ENCODE results near the gene HNRNPAB.
"Not testable (repeated sequence)": the region's sequence is repeated elsewhere in the genome, so short reads cannot be mapped to it uniquely, and the experiment has no call there.

HNRNPAB gene

DNA sequence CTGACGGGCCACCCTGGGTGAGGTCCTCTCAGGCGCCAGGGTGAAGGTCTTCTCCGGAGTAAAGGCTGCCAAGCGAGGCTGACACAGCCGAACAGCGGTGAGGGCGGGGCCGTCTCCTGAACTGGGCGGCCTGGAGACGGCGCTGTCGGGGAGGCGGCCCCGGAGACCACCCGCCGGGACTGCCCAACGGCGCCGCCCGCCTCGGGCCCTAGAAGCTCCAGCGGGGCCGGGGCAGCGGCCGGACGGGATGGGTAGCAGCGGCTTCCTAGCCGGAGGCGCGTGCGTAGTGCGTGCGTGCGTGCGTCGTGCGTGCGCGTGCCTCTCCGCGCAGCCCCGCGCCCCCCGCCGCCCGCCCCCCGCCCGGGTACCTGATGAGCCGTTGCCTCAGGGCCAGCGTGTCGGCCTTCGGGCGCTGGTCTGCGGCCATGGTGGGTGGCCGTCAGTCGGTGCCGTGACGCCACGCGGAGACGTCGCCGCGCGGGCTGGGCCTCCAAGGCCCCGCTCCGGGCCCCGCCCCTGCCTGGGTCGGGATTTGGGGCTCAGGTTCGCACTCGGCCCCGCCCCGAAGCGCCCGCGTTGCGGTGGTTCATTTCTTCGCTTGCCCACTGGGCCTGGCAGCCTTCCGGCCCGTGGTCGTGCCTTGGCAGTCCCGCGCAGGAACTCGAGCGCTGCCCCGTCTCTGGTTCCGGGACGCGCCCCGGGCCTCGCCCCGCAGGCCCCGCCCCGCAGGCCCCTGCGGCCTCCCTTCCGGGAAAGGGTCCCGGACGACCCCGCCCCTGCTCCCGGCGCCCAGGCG, 28.0 kb downstream of the HNRNPAB start, which contains the start of gene PHYKPL:
PHYKPL (minus strand) TSS at position 679 of the 796 bp plus-strand sequence; CDS start at position 427, 252 bp downstream.
- DNase-seq, result peak; percentile 80

GRCh38 chr5:178232920-178233429, 28.6 kb downstream of the HNRNPAB start:
- no peak for DNase-seq

GRCh38 chr5:178234121-178234749, 29.9 kb downstream of the HNRNPAB start:
- DNase-seq, result no peak

DNA sequence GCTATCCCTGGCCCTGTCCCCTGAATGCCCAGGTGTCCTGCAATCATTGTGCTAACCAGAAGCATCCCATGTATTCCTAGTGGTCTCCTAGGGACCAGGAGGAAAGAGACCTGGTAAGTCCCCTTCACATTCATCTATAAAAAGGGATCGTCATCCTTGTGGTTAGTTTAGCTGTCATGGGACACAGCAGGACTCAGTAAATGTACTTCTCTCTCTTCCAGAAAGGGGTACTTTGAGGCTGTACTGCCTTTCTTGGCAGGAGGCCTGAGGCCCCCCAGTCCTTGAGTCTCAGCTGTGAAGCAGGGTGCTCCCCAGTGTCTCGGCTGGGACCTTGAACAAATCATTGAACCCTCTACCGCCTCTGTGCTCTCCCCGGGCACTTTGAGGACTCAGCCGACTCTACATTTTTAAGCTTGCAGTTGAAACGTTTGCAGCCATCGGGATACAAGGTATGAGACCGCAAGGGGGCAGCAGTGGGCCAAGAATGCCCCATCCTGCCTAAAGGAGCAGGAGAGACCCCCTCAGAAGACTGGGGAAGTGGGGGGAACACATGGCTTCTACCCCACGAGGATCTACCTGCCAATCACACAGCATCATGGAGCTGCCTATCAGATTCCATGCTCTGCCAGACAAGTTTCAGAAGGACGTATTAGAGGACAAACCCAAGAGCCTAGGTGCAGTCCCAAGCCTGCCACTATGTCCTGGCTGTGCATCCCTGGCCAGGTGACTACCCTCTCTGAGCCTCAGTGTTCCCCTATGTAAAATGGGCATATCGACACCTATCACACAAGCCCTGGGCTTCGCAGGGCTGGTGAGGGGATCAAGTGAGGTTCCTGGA, 30.6 kb downstream of the HNRNPAB start:
- peak; percentile 75 for DNase-seq

GRCh38 chr5:178235588-178235974, 31.2 kb downstream of the HNRNPAB start:
- DNase-seq, result no peak

GRCh38 chr5:178236126-178236525, 31.8 kb downstream of the HNRNPAB start:
- no peak for DNase-seq

DNA sequence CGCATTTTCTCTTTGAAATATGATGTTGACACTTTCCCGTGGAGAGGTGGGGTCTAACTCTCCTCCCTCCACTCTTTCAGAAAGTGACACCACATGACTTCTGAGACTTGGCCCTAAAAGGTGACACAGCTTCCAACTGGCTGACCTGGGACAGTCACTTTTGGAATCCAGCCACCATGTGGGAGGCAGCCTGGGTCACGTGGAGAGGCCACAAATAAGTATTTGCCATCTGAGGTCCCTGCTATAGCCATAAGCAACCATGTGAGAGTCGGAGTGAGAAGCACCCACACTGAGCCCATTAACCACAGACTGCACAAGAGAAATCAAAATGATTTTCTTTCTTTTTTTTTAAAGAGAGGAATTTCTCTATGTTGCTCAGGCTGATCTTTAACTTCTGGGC, 32.3 kb downstream of the HNRNPAB start:
- DNase-seq, result no peak

DNA sequence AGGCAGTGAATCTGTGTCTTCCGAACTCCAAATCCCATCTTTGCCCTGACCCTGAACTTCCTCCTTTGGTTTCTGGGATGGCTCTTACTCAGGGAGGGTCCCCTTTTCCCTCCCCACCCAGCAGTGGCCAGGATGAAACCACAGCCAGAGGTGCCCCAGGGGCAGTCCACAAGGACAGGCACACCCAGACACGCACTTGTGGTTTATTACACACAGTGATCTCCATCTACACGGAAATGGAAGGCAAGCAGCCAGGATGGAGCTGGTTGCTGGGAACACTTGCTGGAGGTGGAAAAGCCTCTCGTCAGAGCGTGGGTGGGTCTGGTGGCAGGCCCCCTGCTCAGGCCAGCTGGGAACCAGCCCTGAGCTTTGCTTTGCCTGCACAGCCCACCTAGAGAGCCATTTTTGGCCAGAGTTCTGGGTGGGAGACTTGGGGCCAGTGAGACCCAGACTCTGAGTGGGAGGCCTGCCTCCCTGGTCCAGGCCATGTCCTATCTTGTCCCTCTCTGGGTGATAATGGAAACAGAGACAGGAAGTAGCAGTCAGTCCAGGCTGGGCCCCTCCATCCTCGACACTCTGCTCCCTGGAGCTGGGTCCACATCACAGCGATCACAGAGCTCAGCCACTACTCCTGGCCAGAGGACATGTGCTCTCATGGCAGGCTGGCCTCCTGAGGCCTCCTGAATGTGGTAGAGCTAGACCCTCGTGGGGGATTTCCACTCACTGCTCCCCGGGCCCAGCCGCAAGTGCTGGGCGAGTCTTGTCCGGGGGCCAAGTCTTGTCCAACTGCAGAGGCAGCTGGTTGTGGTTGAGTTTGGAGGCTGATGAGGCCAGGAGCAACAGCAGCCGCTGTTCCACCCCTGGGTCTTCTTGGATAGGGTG, 33.3 kb downstream of the HNRNPAB start:
- no peak for DNase-seq

DNA sequence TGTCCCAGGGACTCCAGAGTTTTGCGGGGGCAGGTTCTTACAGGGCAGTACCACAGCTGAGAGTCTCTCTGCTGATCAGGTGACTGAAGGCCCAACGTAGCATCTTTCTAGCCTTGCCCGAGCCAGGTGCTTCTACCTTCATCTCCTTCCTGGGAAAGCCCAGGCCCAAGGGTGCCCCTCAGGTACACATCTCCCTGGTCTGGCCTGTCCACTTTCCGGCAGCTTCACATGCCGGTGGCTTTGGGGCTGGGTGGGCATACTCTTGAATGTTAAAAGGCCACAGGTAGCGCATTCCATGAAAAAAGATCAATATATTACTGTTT, 33.9 kb downstream of the HNRNPAB start:
- DNase-seq, result no peak

GRCh38 chr5:178238711-178239592, 34.6 kb downstream of the HNRNPAB start:
- DNase-seq, result no peak

- not testable (repeated sequence) for DNase-seq
Measured at GRCh38 chr5:178239626-178240301, 35.4 kb downstream of the HNRNPAB start.

- DNase-seq, result no peak
Measured at GRCh38 chr5:178240341-178240741, 36.0 kb downstream of the HNRNPAB start.

- no peak for DNase-seq
Measured at GRCh38 chr5:178240766-178241165, 36.4 kb downstream of the HNRNPAB start.

GRCh38 chr5:178241231-178241663, 36.9 kb downstream of the HNRNPAB start:
- no peak for DNase-seq

- no peak for DNase-seq
Measured at GRCh38 chr5:178241688-178242231, 37.4 kb downstream of the HNRNPAB start.

- no peak for DNase-seq
Measured at GRCh38 chr5:178242416-178242815, 38.1 kb downstream of the HNRNPAB start.

DNA sequence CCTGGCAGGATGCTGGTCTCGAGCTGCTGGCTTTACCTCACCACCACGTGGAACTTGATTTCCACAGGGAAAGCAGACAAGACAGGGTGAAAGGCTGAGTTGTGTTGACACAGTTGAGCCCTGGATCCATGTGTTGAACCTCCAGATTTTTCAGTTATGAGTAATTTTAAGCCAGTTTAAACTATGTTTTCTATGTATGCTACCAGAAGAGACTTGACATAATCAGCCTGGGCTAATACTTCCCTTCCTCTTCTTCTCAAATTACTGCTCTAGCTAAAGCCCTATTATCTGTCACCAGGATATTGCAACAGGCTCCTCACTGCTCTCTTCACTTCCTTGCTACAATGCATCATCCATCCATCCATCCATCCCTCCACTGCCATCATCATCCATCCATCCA, 40.2 kb downstream of the HNRNPAB start:
- DNase-seq, result no peak

- no peak for DNase-seq
Measured at GRCh38 chr5:178245389-178245788, 41.1 kb downstream of the HNRNPAB start.

GRCh38 chr5:178246624-178247279, 42.4 kb downstream of the HNRNPAB start:
- no peak for DNase-seq
